ENCODE measurements around the gene HSH2D. TPM values are rescaled to one million over a fixed set of nuclear protein-coding genes. Genes with fewer than 3 reads are reported as not detected.

The HSH2D gene
- total and polyA plus RNA-seq, 9 of the 15 experiments (the other 6 are each of a cell fraction or from before 2014, with no cell fraction given): 0.03 to 1.1 (median 0.35) TPM; not detected in 1

DNA sequence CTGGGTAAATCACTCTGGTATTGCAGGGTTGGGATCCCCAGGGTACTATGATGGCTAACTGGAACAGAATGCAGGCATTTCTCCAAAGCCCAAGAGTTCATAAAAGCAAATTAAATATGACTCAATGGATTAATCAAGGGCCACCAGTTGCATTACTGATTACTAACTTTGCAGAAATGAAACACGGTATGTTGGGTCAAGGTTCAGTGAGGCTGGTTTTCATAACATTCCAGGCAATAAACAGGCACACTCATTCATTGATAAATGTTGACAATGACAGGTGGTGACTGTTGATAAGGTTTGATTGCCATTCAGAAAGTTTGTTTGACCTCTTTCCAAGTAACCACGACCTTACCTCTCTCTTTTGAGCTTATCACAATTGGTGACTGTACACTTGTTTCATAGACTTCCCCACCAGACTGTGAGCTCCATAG is 53.7 kb downstream of the HSH2D start (continued):
- TF ChIP-seq KDM5B (IDR thresholded peaks at IDR 0.05; ENCODE audit: insufficient replicate concordance, low read depth, low read length) (no peak), TCF3 (CRISPR knock-in tag; IDR thresholded peaks at IDR 0.05) (peak; percentile 97), MEIS2 (IDR thresholded peaks at IDR 0.05; ENCODE audit: partially characterized antibody) (peak; percentile 82), ZNF57 (CRISPR knock-in tag; IDR thresholded peaks at IDR 0.05) (no peak), LARP7 (IDR thresholded peaks at IDR 0.05) (no peak), HNRNPH1 (optimal IDR thresholded peaks at IDR 0.05; ENCODE audit: low read depth, low read length) (no peak), NFRKB (IDR thresholded peaks at IDR 0.05; ENCODE audit: low read depth) (no peak), ZBTB1 (CRISPR knock-in tag; IDR thresholded peaks at IDR 0.05; ENCODE audit: borderline replicate concordance, low read depth) (no peak), HCFC1 (IDR thresholded peaks at IDR 0.05; ENCODE audit: low read depth, low read length) (no peak), KLF13 (tag; IDR thresholded peaks at IDR 0.05; ENCODE audit: borderline replicate concordance, low read depth) (no peak), ERF (CRISPR knock-in tag; IDR thresholded peaks at IDR 0.05) (no peak), POLR2AphosphoS2 (IDR thresholded peaks at IDR 0.05; ENCODE audit: low read length) (no peak)
- TF ChIP-seq, protein P1, sequence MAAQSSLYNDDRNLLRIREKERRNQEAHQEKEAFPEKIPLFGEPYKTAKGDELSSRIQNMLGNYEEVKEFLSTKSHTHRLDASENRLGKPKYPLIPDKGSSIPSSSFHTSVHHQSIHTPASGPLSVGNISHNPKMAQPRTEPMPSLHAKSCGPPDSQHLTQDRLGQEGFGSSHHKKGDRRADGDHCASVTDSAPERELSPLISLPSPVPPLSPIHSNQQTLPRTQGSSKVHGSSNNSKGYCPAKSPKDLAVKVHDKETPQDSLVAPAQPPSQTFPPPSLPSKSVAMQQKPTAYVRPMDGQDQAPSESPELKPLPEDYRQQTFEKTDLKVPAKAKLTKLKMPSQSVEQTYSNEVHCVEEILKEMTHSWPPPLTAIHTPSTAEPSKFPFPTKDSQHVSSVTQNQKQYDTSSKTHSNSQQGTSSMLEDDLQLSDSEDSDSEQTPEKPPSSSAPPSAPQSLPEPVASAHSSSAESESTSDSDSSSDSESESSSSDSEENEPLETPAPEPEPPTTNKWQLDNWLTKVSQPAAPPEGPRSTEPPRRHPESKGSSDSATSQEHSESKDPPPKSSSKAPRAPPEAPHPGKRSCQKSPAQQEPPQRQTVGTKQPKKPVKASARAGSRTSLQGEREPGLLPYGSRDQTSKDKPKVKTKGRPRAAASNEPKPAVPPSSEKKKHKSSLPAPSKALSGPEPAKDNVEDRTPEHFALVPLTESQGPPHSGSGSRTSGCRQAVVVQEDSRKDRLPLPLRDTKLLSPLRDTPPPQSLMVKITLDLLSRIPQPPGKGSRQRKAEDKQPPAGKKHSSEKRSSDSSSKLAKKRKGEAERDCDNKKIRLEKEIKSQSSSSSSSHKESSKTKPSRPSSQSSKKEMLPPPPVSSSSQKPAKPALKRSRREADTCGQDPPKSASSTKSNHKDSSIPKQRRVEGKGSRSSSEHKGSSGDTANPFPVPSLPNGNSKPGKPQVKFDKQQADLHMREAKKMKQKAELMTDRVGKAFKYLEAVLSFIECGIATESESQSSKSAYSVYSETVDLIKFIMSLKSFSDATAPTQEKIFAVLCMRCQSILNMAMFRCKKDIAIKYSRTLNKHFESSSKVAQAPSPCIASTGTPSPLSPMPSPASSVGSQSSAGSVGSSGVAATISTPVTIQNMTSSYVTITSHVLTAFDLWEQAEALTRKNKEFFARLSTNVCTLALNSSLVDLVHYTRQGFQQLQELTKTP (IDR thresholded peaks at IDR 0.05; ENCODE audit: low read depth in 1 of 2, partially characterized antibody in 2 of 2): peak in 1 of 2 experiments; percentile 75
- TF ChIP-seq, protein P2, sequence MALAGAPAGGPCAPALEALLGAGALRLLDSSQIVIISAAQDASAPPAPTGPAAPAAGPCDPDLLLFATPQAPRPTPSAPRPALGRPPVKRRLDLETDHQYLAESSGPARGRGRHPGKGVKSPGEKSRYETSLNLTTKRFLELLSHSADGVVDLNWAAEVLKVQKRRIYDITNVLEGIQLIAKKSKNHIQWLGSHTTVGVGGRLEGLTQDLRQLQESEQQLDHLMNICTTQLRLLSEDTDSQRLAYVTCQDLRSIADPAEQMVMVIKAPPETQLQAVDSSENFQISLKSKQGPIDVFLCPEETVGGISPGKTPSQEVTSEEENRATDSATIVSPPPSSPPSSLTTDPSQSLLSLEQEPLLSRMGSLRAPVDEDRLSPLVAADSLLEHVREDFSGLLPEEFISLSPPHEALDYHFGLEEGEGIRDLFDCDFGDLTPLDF (CRISPR knock-in tag; IDR thresholded peaks at IDR 0.05): no peak
- TF ChIP-seq, protein P3, sequence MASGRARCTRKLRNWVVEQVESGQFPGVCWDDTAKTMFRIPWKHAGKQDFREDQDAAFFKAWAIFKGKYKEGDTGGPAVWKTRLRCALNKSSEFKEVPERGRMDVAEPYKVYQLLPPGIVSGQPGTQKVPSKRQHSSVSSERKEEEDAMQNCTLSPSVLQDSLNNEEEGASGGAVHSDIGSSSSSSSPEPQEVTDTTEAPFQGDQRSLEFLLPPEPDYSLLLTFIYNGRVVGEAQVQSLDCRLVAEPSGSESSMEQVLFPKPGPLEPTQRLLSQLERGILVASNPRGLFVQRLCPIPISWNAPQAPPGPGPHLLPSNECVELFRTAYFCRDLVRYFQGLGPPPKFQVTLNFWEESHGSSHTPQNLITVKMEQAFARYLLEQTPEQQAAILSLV (tag; IDR thresholded peaks at IDR 0.05): no peak
- TF ChIP-seq, protein P4, sequence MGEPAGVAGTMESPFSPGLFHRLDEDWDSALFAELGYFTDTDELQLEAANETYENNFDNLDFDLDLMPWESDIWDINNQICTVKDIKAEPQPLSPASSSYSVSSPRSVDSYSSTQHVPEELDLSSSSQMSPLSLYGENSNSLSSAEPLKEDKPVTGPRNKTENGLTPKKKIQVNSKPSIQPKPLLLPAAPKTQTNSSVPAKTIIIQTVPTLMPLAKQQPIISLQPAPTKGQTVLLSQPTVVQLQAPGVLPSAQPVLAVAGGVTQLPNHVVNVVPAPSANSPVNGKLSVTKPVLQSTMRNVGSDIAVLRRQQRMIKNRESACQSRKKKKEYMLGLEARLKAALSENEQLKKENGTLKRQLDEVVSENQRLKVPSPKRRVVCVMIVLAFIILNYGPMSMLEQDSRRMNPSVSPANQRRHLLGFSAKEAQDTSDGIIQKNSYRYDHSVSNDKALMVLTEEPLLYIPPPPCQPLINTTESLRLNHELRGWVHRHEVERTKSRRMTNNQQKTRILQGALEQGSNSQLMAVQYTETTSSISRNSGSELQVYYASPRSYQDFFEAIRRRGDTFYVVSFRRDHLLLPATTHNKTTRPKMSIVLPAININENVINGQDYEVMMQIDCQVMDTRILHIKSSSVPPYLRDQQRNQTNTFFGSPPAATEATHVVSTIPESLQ (CRISPR knock-in tag; IDR thresholded peaks at IDR 0.05): no peak
- TF ChIP-seq, protein P5, sequence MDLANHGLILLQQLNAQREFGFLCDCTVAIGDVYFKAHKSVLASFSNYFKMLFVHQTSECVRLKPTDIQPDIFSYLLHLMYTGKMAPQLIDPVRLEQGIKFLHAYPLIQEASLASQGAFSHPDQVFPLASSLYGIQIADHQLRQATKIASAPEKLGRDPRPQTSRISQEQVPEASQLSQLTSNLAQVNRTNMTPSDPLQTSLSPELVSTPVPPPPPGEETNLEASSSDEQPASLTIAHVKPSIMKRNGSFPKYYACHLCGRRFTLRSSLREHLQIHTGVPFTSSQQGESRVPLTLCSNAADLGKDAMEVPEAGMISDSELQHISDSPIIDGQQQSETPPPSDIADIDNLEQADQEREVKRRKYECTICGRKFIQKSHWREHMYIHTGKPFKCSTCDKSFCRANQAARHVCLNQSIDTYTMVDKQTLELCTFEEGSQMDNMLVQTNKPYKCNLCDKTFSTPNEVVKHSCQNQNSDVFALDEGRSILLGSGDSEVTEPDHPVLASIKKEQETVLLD (IDR thresholded peaks at IDR 0.05): no peak

Measured in K562 (cell line).